K562 (cell line): ENCODE data around the gene APP. TPM values are rescaled to one million over a fixed set of nuclear protein-coding genes. Genes with fewer than 3 reads are reported as not detected.

Experiments used
- ATAC-seq: fragments of 200-7000 bp; cut with Tn5 transposase; 3 replicates; pipeline ENCODE4 v1.9.1; 2020; ENCODE audit warnings: moderate library complexity
- BruUV-seq: library from RNA; stranded (reverse); fragments of 400-500 nt; replicated peaks from 2 replicates; lab custom pipeline; 2021; lab: Mats Ljungman, UMichigan
- CTCF ChIA-PET: fragments of 300-600 bp; formaldehyde crosslinking; extraction: SDS; loops from one replicate; lab custom pipeline; 2021; ENCODE audit warnings: low intra/inter-chr PET ratio; lab: Yijun Ruan, JAX
- POLR2A ChIA-PET: fragments of 300-600, 350-650 bp; sonication (Branson Sonifier 250); formaldehyde crosslinking; extraction: SDS; loops from one replicate; lab custom pipeline; 2021; ENCODE audit warnings: antibody characterized with exemption, inconsistent platforms; lab: Yijun Ruan, JAX
- DNase-seq, 4 experiments: peaks; one replicate each; pipeline versions ENCODE4 v3.0.0 to v3.0.0-alpha.2; 2011 to 2018; ENCODE audit warnings: low spot score in 3 of 4, mixed read lengths in 3 of 4; ENCODE audit errors: extremely low read depth in 1 of 4
- FAIRE-seq: peaks from 2 replicates; lab custom pipeline; 2011; peaks lifted over from hg19 to GRCh38; lab: Jason Lieb, UNC
- H2AFZ ChIP-seq: 2 replicates; pipeline ENCODE4 v1.6.0; 2011; ENCODE audit warnings: low read depth, low read length, control low read depth, inconsistent platforms
- H3K27ac ChIP-seq: fragments of 200-600 bp; 3 replicates; pipeline ENCODE4 v1.8.0; 2011; ENCODE audit warnings: low read depth, mild to moderate bottlenecking, control low read depth, inconsistent platforms, low read length, moderate library complexity, mixed read lengths; ENCODE audit errors: extremely low read depth
- H3K27me3 ChIP-seq, 2 experiments: fragments of 300-600 bp in 1 of 2; 2 replicates in 1 of 2; 3 replicates in 1 of 2; pipeline versions ENCODE4 v1.6.0 to v1.8.0; 2011; ENCODE audit warnings: inconsistent platforms in 2 of 2, low read length in 2 of 2, mild to moderate bottlenecking in 1 of 2, mixed read lengths in 1 of 2, moderate library complexity in 1 of 2; ENCODE audit not compliant: control insufficient read depth in 2 of 2, insufficient read depth in 2 of 2
- H3K36me3 ChIP-seq: fragments of 300-600 bp; 3 replicates; pipeline ENCODE4 v1.8.0; 2011; ENCODE audit warnings: mild to moderate bottlenecking, low read length, inconsistent platforms; ENCODE audit not compliant: control insufficient read depth, insufficient read depth
- H3K4me1 ChIP-seq, 2 experiments: fragments of 200-600 bp in 1 of 2; replicated peaks in 1 of 2; 2 replicates in 1 of 2; 3 replicates in 1 of 2; pipeline versions ENCODE4 v1.5.1 to v1.8.0; 2011; ENCODE audit warnings: inconsistent platforms in 2 of 2, low read length in 2 of 2, mild to moderate bottlenecking in 1 of 2, mixed read lengths in 1 of 2, moderate library complexity in 1 of 2; ENCODE audit not compliant: control insufficient read depth in 2 of 2, insufficient read depth in 2 of 2
- H3K4me2 ChIP-seq: 2 replicates; pipeline ENCODE4 v1.6.1; 2011; ENCODE audit warnings: low read length, control low read depth, inconsistent platforms, mixed read lengths; ENCODE audit not compliant: insufficient read depth
- H3K4me3 ChIP-seq: fragments of 200-600 bp; sonication (generic), shearing (Covaris generic); 2 replicates; pipeline ENCODE4 v1.5.1; 2016; ENCODE audit warnings: control low read depth, inconsistent platforms
- H3K79me2 ChIP-seq: fragments of 200-600 bp; 3 replicates; pipeline ENCODE4 v1.8.0; 2011; ENCODE audit warnings: low read length, inconsistent platforms; ENCODE audit not compliant: control insufficient read depth, insufficient read depth
- H3K9ac ChIP-seq, 2 experiments: 2 replicates each; pipeline versions ENCODE4 v1.6.0 to v1.6.1; 2011; ENCODE audit warnings: low read depth in 2 of 2, low read length in 2 of 2, control low read depth in 1 of 2, inconsistent platforms in 1 of 2, mild to moderate bottlenecking in 1 of 2, mixed read lengths in 1 of 2; ENCODE audit not compliant: insufficient read depth in 1 of 2
- H3K9me1 ChIP-seq: one replicate; pipeline ENCODE4 v1.6.0; 2011; ENCODE audit warnings: inconsistent platforms, mild to moderate bottlenecking, low read length, moderate library complexity; ENCODE audit not compliant: control insufficient read depth, insufficient read depth
- H3K9me3 ChIP-seq: replicated peaks from 2 replicates; pipeline ENCODE4 v1.5.1; 2011; ENCODE audit warnings: low read depth, low read length, inconsistent platforms; ENCODE audit not compliant: control insufficient read depth, insufficient read depth
- H4K20me1 ChIP-seq: replicated peaks from 2 replicates; pipeline ENCODE4 v1.6.1; 2011; ENCODE audit warnings: low read length, inconsistent platforms, mixed read lengths; ENCODE audit not compliant: control insufficient read depth, insufficient read depth
- ARNT ChIP-seq, 2 experiments: fragments of 450-650 bp; IDR thresholded peaks; 2 replicates each; pipeline ENCODE4 v1.6.1; 2016; ENCODE audit warnings: mild to moderate bottlenecking in 1 of 2
- CCNT2 ChIP-seq: IDR thresholded peaks from 2 replicates; pipeline ENCODE4 v1.6.1; 2011; ENCODE audit warnings: borderline replicate concordance, low read depth, mild to moderate bottlenecking, moderate library complexity, mixed read lengths, low read length; ENCODE audit not compliant: insufficient read length; ENCODE audit errors: extremely low read depth
- COPS2 ChIP-seq: fragments of 450-650 bp; conservative IDR thresholded peaks from 2 replicates; pipeline ENCODE4 v1.6.1; 2016; ENCODE audit warnings: mild to moderate bottlenecking, moderate library complexity
- DEAF1 ChIP-seq: fragments of 450-650 bp; formaldehyde crosslinking; IDR thresholded peaks from 2 replicates; pipeline ENCODE4 v1.4.0; 2020; ENCODE audit warnings: mild to moderate bottlenecking, moderate library complexity
- DNMT1 ChIP-seq: fragments of 450-650 bp; IDR thresholded peaks from 2 replicates; pipeline ENCODE4 v1.6.1; 2016; ENCODE audit warnings: antibody characterized with exemption, mild to moderate bottlenecking
- MAFF ChIP-seq: IDR thresholded peaks from 2 replicates; pipeline ENCODE4 v1.6.1; 2012; ENCODE audit warnings: low read length, improper control_type of control experiment
- NCOA4 ChIP-seq: fragments of 450-650 bp; IDR thresholded peaks from 2 replicates; pipeline ENCODE4 v1.6.1; 2018; ENCODE audit warnings: mild to moderate bottlenecking; ENCODE audit not compliant: partially characterized antibody
- PRPF4 ChIP-seq: fragments of 200-400 bp; formaldehyde crosslinking; IDR thresholded peaks from one replicate; pipeline ENCODE4 v1.6.1; 2017; ENCODE audit warnings: low read length, low read depth, mild to moderate bottlenecking; ENCODE audit not compliant: insufficient read depth, poor library complexity, severe bottlenecking
- RHOXF2B ChIP-seq: fragments of 250-450 bp; sonication (Bioruptor Pico); conservative IDR thresholded peaks from 2 replicates; pipeline ENCODE4 v1.5.1; 2021
- SAP30 ChIP-seq: fragments of 200-600 bp; sonication (generic); IDR thresholded peaks from 2 replicates; pipeline ENCODE4 v1.6.1; 2012; ENCODE audit warnings: borderline replicate concordance, low read depth, mild to moderate bottlenecking, moderate library complexity, low read length, control low read depth, inconsistent platforms; ENCODE audit not compliant: insufficient read depth, poor library complexity, severe bottlenecking
- ZEB2 ChIP-seq: fragments of 450-650 bp; IDR thresholded peaks from 2 replicates; pipeline ENCODE4 v1.6.1; 2016
- ZNF384 ChIP-seq: IDR thresholded peaks from 2 replicates; pipeline ENCODE4 v1.6.1; 2012; ENCODE audit warnings: low read depth, low read length, improper control_type of control experiment
- ZNF445 ChIP-seq: fragments of 250-450 bp; sonication (Bioruptor Pico); IDR thresholded peaks from 2 replicates; pipeline ENCODE4 v1.4.0; 2020; ENCODE audit warnings: low read depth, mild to moderate bottlenecking, moderate library complexity
- ZSCAN32 ChIP-seq: fragments of 450-650 bp; formaldehyde crosslinking; IDR thresholded peaks from 2 replicates; pipeline ENCODE4 v1.4.0; 2020; ENCODE audit warnings: mild to moderate bottlenecking, moderate library complexity
- WGBS: fragments of 100-300 bp; shearing (Covaris generic); methylation state at CpG from one replicate; pipeline ENCODE4 v1.1.6; 2016; ENCODE audit warnings: low coverage, mixed read lengths; ENCODE audit not compliant: insufficient coverage; ENCODE audit errors: missing lambda C conversion rate; 5-methylcytosine and 5-hydroxymethylcytosine counted together
- in situ Hi-C: fragments of 300-500 bp; cut with MboI; formaldehyde crosslinking; loops from 4 replicates; pipeline ENCODE4 v1.15.0; 2018; ENCODE audit warnings: inconsistent platforms, mixed read lengths
- intact Hi-C: fragments of 100-400 bp; cut with micrococcal nuclease; formaldehyde crosslinking; loops from 2 replicates; pipeline ENCODE4 v1.14.2; 2022
- polyA plus RNA-seq, 8 experiments: library from polyadenylated mRNA; depleted of rRNA in 4 of 8; stranded (reverse) in 5 of 8; unstranded in 3 of 8; fragments of >200 nt; fragmentation: Nextera tagmentation in 2 of 8; fragmentation: Illumina TruSeq in 1 of 8; extraction: Ambion mirVana in 2 of 8; extraction: Trizol in 1 of 8; gene quantifications; 2 replicates each; pipeline versions ENCODE4 v1.2.1 to v1.2.3, GENCODE V29; 2011 to 2014; ENCODE audit warnings: inconsistent platforms in 1 of 8, missing spikeins in 1 of 8
- total RNA-seq, 7 experiments: library from RNA; depleted of rRNA in 6 of 7; stranded (reverse); fragments of >200 nt in 6 of 7; fragmentation: Illumina TruSeq in 2 of 7; extraction: Trizol in 2 of 7; gene quantifications; 2 replicates each; pipeline versions ENCODE4 v1.2.1 to v1.2.3, GENCODE V29; 2011 to 2021; ENCODE audit warnings: low replicate concordance in 1 of 7
- TF ChIP-seq, protein P1 (sequence below): fragments of 250-450 bp; sonication (Bioruptor Pico); IDR thresholded peaks from 2 replicates; pipeline ENCODE4 v1.5.0; 2020; ENCODE audit warnings: mild to moderate bottlenecking

APP gene
- total and polyA plus RNA-seq, 9 of the 15 experiments (the other 6 are each of a cell fraction or from before 2014, with no cell fraction given): 0.01 to 1.5 (median 0.16) TPM; not detected in 5

GRCh38 chr21:25942135-25942534 is 228.4 kb downstream of the APP start:
- H3K4me3 ChIP-seq: no peak overlapping the region
- ATAC-seq (no peak), FAIRE-seq (no peak), DNase-seq (no peak)
- no TSS peak for BruUV-seq
- in situ Hi-C loops: no loop called here
- H3K4me2 ChIP-seq: no peak overlapping the region
- no peaks in the 10 kb centered on the region for H3K9me3 ChIP-seq
- H3K27me3 ChIP-seq: no peaks in the 10 kb centered on the region
- H3K9me1 ChIP-seq: no peaks in the 10 kb centered on the region
- H3K79me2 ChIP-seq: no peaks in the 10 kb centered on the region
- CTCF ChIA-PET: no interaction called here
- H3K9ac ChIP-seq: no peak overlapping the region
- no peaks in the 10 kb centered on the region for H4K20me1 ChIP-seq
- intact Hi-C loops: no loop called here
- 2% methylated on average over 9 of the region's 9 CpGs for WGBS
- H3K27ac ChIP-seq: no peak overlapping the region
- H3K36me3 ChIP-seq: no peaks in the 10 kb centered on the region
- TF ChIP-seq ZNF384 (no peak), MAFF (no peak)
- POLR2A ChIA-PET: no interaction called here
- no peaks in the 10 kb centered on the region for H3K4me1 ChIP-seq
- no peak overlapping the region for H2AFZ ChIP-seq

GRCh38 chr21:25939396-25939761 is 231.2 kb downstream of the APP start:
- no peaks in the 10 kb centered on the region for H4K20me1 ChIP-seq
- H3K27ac ChIP-seq: no peak overlapping the region
- H3K4me3 ChIP-seq: no peak overlapping the region
- no peak for ATAC-seq
- intact Hi-C loops (no loop called here), in situ Hi-C loops (no loop called here)
- WGBS: 0% methylated on average over 1 of the region's 1 CpG
- H3K4me2 ChIP-seq: no peak overlapping the region
- H3K9ac ChIP-seq: no peak overlapping the region
- POLR2A ChIA-PET: no interaction called here
- no peaks in the 10 kb centered on the region for H3K9me3 ChIP-seq
- no peaks in the 10 kb centered on the region for H3K9me1 ChIP-seq
- BruUV-seq: no TSS peak
- H3K36me3 ChIP-seq: no peaks in the 10 kb centered on the region
- CTCF ChIA-PET: no interaction called here
- DNase-seq: no peak
- FAIRE-seq: no peak
- H2AFZ ChIP-seq: no peak overlapping the region
- no peaks in the 10 kb centered on the region for H3K4me1 ChIP-seq
- no peaks in the 10 kb centered on the region for H3K27me3 ChIP-seq
- no peaks in the 10 kb centered on the region for H3K79me2 ChIP-seq
- TF ChIP-seq ZEB2: no peak
- TF ChIP-seq NCOA4: no peak
- no peak for TF ChIP-seq RHOXF2B (CRISPR knock-in tag)
- TF ChIP-seq PRPF4: no peak
- TF ChIP-seq DNMT1: no peak
- TF ChIP-seq ZSCAN32 (CRISPR knock-in tag): no peak
- no peak for TF ChIP-seq COPS2
- TF ChIP-seq DEAF1 (CRISPR knock-in tag): no peak
- TF ChIP-seq SAP30: no peak
- no peak for TF ChIP-seq ZNF445 (CRISPR knock-in tag)
- TF ChIP-seq ARNT (IDR thresholded peaks at IDR 0.05): no peak
- no peak for TF ChIP-seq CCNT2
- TF ChIP-seq, protein P1, sequence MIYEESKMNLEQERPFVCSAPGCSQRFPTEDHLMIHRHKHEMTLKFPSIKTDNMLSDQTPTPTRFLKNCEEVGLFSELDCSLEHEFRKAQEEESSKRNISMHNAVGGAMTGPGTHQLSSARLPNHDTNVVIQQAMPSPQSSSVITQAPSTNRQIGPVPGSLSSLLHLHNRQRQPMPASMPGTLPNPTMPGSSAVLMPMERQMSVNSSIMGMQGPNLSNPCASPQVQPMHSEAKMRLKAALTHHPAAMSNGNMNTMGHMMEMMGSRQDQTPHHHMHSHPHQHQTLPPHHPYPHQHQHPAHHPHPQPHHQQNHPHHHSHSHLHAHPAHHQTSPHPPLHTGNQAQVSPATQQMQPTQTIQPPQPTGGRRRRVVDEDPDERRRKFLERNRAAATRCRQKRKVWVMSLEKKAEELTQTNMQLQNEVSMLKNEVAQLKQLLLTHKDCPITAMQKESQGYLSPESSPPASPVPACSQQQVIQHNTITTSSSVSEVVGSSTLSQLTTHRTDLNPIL: no peak
